Kidney epithelial cell (primary cell): ENCODE results near the gene ASMTL. TPM values are rescaled to one million over a fixed set of nuclear protein-coding genes. Genes with fewer than 3 reads are reported as not detected.

Experiments
- DNase-seq: peaks from one replicate; pipeline ENCODE4 v3.0.0-alpha.2; 2010; ENCODE audit warnings: low read depth
- H3K27me3 ChIP-seq: 2 replicates; pipeline ENCODE4 v1.6.0; 2011; ENCODE audit warnings: low read length; ENCODE audit not compliant: control insufficient read depth, insufficient read depth
- H3K36me3 ChIP-seq: 2 replicates; pipeline ENCODE4 v1.5.1; 2011; ENCODE audit warnings: low read length; ENCODE audit not compliant: control insufficient read depth, insufficient read depth
- H3K4me3 ChIP-seq: 2 replicates; pipeline ENCODE4 v1.5.1; 2011; ENCODE audit warnings: low read depth, mild to moderate bottlenecking, control low read depth, low read length
- total RNA-seq: library from RNA; depleted of rRNA; stranded (reverse); fragments of >200 nt; gene quantifications from 2 replicates; pipeline ENCODE4 v1.2.3, GENCODE V29; 2015
- TF ChIP-seq, protein P1 (sequence below): IDR thresholded peaks from 2 replicates; pipeline ENCODE4 v1.5.1; 2011; ENCODE audit warnings: mild to moderate bottlenecking, moderate library complexity, low read length, control low read depth, inconsistent platforms; ENCODE audit not compliant: insufficient read depth, poor library complexity, severe bottlenecking

The ASMTL gene
- total RNA-seq, 1 donor from 2014 or later: 15.9 TPM

DNA sequence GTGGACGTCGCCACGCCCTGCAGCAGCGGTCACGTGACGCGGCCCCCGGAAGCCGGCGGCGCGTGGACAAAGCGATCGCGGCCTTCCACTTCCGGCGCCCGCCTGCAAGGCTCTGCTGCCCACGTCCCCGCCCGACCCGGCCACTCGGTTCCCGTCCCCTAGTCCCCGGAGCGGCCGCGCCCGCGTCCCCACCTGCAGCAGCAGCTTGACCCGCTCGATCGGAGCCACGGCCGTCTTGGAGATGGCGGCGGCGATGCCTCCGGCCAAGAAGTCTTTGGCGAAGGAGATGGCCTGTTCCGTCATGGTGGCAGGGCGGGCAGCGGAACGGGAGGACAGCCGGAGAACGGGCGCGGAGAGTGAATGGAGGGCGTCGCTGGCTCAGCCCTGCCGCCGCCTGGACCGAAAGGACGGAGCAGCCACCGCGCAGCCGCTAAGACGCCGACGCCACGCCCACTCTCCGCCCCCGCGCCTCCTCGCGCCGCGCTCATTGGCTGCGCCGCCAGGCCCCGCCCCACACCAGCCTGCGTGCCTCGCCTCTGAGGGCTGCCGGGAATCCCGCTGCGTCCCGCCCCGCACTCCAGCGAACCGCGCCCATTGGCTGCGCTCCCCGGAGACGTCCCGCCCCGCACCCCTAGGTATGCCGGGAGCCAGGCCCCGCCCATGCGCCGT, 60.9 kb downstream of the ASMTL start, which contains the start of gene SLC25A6:
Gene SLC25A6 (minus strand): TSS at position 407 of the 669 bp plus-strand sequence. CDS start 104 bp downstream, at position 303.
- TF ChIP-seq, protein P1, sequence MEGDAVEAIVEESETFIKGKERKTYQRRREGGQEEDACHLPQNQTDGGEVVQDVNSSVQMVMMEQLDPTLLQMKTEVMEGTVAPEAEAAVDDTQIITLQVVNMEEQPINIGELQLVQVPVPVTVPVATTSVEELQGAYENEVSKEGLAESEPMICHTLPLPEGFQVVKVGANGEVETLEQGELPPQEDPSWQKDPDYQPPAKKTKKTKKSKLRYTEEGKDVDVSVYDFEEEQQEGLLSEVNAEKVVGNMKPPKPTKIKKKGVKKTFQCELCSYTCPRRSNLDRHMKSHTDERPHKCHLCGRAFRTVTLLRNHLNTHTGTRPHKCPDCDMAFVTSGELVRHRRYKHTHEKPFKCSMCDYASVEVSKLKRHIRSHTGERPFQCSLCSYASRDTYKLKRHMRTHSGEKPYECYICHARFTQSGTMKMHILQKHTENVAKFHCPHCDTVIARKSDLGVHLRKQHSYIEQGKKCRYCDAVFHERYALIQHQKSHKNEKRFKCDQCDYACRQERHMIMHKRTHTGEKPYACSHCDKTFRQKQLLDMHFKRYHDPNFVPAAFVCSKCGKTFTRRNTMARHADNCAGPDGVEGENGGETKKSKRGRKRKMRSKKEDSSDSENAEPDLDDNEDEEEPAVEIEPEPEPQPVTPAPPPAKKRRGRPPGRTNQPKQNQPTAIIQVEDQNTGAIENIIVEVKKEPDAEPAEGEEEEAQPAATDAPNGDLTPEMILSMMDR: no peak
- no peaks in the 10 kb centered on the region for H3K27me3 ChIP-seq
- H3K36me3 ChIP-seq: peaks cover 11% of the 10 kb centered on the region
- H3K4me3 ChIP-seq: peak within 1 kb of the TSS; percentile 96
- peak; percentile 80 for DNase-seq

GRCh38 chrX:1391370-1391706, 61.4 kb downstream of the ASMTL start:
- TF ChIP-seq, protein P1: no peak
- no peak for DNase-seq
- Histone ChIP-seq H3K4me3 (peak overlapping the region; percentile 96), H3K27me3 (no peaks in the 10 kb centered on the region), H3K36me3 (peaks cover 9% of the 10 kb centered on the region)

DNA sequence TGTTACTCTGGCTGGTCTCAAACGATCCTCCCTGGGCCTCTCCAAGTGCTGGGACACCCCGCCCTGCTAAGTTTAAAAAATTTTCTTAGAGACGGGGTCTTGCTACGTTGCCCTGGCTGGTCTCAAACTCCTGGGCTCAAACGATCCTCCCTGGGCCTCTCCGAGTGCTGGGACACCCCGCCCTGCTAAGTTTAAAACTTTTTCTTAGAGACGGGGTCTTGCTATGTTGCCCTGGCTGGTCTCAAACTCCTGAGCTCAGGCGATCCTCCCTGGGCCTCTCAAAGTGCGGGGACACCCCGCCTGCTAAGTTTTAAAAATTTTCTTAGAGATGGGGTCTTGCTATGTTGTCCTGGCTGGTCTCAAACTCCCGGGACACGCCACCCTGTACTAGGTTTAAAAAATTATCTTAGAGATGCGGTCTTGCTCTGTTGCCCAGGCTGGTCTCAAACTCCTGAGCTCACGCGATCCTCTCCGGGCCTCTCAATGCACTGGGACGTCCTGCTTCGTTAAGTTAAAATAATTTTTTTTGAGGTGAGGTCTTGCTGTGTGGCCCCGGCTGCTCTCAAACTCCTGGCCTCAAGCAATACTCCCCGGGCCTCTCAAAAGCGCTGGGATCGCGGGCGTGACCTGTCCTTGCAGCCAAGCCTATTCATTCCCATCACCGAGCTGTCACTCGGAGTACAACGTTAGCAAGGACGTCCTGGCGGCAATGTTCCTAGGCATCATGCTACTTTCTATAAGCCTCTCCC, 61.9 kb downstream of the ASMTL start:
- Histone ChIP-seq H3K27me3 (no peaks in the 10 kb centered on the region), H3K4me3 (peak overlapping the region; percentile 96), H3K36me3 (peaks cover 9% of the 10 kb centered on the region)
- TF ChIP-seq, protein P1: no peak
- no peak for DNase-seq

GRCh38 chrX:1389993-1390285, 62.8 kb downstream of the ASMTL start:
- TF ChIP-seq, protein P1: no peak
- peaks cover 12% of the 10 kb centered on the region for H3K36me3 ChIP-seq
- DNase-seq: no peak

GRCh38 chrX:1389181-1389992, 63.3 kb downstream of the ASMTL start:
- peaks cover 12% of the 10 kb centered on the region for H3K36me3 ChIP-seq
- no peaks in the 10 kb centered on the region for H3K27me3 ChIP-seq
- no peak for DNase-seq
- no peak overlapping the region for H3K4me3 ChIP-seq
- TF ChIP-seq, protein P1: no peak

More at GRCh38 chrX:1389993-1390285, 62.8 kb downstream of the ASMTL start:
- no peaks in the 10 kb centered on the region for H3K27me3 ChIP-seq
- H3K4me3 ChIP-seq: no peak overlapping the region
